Measurements from ENCODE around the gene RNPEPL1.

- TF ChIP-seq CTCF (IDR thresholded peaks at IDR 0.05) = no peak
- TF ChIP-seq POLR2AphosphoS5 (IDR thresholded peaks at IDR 0.05) = no peak
- no peak for TF ChIP-seq EP300 (IDR thresholded peaks at IDR 0.05)
Observed at GRCh38 chr2:240557101-240557751, 11.1 kb upstream of the RNPEPL1 start.
